ENCODE data around the gene CTSO.

- TF ChIP-seq, protein P1, sequence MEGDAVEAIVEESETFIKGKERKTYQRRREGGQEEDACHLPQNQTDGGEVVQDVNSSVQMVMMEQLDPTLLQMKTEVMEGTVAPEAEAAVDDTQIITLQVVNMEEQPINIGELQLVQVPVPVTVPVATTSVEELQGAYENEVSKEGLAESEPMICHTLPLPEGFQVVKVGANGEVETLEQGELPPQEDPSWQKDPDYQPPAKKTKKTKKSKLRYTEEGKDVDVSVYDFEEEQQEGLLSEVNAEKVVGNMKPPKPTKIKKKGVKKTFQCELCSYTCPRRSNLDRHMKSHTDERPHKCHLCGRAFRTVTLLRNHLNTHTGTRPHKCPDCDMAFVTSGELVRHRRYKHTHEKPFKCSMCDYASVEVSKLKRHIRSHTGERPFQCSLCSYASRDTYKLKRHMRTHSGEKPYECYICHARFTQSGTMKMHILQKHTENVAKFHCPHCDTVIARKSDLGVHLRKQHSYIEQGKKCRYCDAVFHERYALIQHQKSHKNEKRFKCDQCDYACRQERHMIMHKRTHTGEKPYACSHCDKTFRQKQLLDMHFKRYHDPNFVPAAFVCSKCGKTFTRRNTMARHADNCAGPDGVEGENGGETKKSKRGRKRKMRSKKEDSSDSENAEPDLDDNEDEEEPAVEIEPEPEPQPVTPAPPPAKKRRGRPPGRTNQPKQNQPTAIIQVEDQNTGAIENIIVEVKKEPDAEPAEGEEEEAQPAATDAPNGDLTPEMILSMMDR (conservative IDR thresholded peaks at IDR 0.05 in 1 of 2, IDR thresholded peaks at IDR 0.05 in 1 of 2; ENCODE audit: extremely low read depth in 1 of 2, insufficient read depth in 1 of 2, low read depth in 1 of 2, low read length in 2 of 2) = no peak
- TF ChIP-seq EZH2 (IDR thresholded peaks at IDR 0.05; ENCODE audit: borderline replicate concordance, low read length) = no peak
Observed at GRCh38 chr4:155960522-155960921, 6.9 kb upstream of the CTSO start.
